Mucosa of descending colon (tissue), 3 donors: ENCODE results near the gene EML3. TPM values are rescaled to one million over a fixed set of nuclear protein-coding genes. Genes with fewer than 3 reads are reported as not detected.
"Not testable (repeated sequence)": the region's sequence is repeated elsewhere in the genome, so short reads cannot be mapped to it uniquely, and the experiment has no call there.

Experiments used
- ATAC-seq: fragments of 200-7000 bp; cut with Tn5 transposase; one replicate; pipeline ENCODE4 v1.9.1; 2020; ENCODE audit warnings: mild to moderate bottlenecking, moderate library complexity
- DNase-seq, 3 donors: peaks; one replicate each; pipeline ENCODE4 v3.0.0-alpha.2; 2020
- H3K36me3 ChIP-seq: fragments of 200-600 bp; one replicate; pipeline ENCODE4 v1.8.0; 2021; ENCODE audit warnings: low read depth, mild to moderate bottlenecking
- H3K4me1 ChIP-seq: fragments of 200-600 bp; one replicate; pipeline ENCODE4 v1.8.0; 2021; ENCODE audit warnings: low read depth, mild to moderate bottlenecking
- H3K4me3 ChIP-seq: fragments of 200-600 bp; one replicate; pipeline ENCODE4 v1.8.0; 2021; ENCODE audit warnings: mild to moderate bottlenecking
- H3K9me3 ChIP-seq: fragments of 200-600 bp; one replicate; pipeline ENCODE4 v1.8.0; 2021; ENCODE audit warnings: mild to moderate bottlenecking
- intact Hi-C, 2 donors: fragments of 100-400 bp; cut with DNase I in 1 of 2; cut with micrococcal nuclease in 1 of 2; formaldehyde crosslinking; loops; one replicate each; pipeline versions ENCODE4 v1.11.0 to v1.11.1; 2022; cut with DNase I, micrococcal nuclease
- total RNA-seq, 3 donors: library from RNA; stranded (reverse); fragmentation: NEBNext Ultra II Directional in 2 of 3; extraction: Animal tissue kit (Norgen Biotek cat#: 25700) in 2 of 3; gene quantifications; one replicate each; pipeline versions ENCODE4 v1.2.1 to v1.2.4, GENCODE V29; 2021 to 2023
- TF ChIP-seq, protein P1 (sequence below): fragments of 200-600 bp; IDR thresholded peaks from one replicate; pipeline ENCODE4 v1.8.0; 2022; ENCODE audit warnings: antibody characterized with exemption, mild to moderate bottlenecking
- donor health status: DM: no; HTN: no; CAD: no; lungs with moderate emphysema.
- donor health status: DM: no; HTN: no; CAD: no.
- donor health status: DM: no; HTN: yes; CAD: no.

The EML3 gene
- total RNA-seq, 3 donors from 2014 or later = 54.6 to 57.7 (median 57.7) TPM

GRCh38 chr11:62592146-62592815 lies 20.3 kb downstream of the EML3 start:
- H3K4me1 ChIP-seq = peaks cover 20% of the 10 kb centered on the region
- TF ChIP-seq, protein P1, sequence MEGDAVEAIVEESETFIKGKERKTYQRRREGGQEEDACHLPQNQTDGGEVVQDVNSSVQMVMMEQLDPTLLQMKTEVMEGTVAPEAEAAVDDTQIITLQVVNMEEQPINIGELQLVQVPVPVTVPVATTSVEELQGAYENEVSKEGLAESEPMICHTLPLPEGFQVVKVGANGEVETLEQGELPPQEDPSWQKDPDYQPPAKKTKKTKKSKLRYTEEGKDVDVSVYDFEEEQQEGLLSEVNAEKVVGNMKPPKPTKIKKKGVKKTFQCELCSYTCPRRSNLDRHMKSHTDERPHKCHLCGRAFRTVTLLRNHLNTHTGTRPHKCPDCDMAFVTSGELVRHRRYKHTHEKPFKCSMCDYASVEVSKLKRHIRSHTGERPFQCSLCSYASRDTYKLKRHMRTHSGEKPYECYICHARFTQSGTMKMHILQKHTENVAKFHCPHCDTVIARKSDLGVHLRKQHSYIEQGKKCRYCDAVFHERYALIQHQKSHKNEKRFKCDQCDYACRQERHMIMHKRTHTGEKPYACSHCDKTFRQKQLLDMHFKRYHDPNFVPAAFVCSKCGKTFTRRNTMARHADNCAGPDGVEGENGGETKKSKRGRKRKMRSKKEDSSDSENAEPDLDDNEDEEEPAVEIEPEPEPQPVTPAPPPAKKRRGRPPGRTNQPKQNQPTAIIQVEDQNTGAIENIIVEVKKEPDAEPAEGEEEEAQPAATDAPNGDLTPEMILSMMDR = no peak
- no peaks in the 10 kb centered on the region for H3K36me3 ChIP-seq
- H3K9me3 ChIP-seq = no peaks in the 10 kb centered on the region
- DNase-seq (no peak), ATAC-seq (no peak)
- H3K4me3 ChIP-seq = no peak overlapping the region
- intact Hi-C loops = no loop called here

DNA sequence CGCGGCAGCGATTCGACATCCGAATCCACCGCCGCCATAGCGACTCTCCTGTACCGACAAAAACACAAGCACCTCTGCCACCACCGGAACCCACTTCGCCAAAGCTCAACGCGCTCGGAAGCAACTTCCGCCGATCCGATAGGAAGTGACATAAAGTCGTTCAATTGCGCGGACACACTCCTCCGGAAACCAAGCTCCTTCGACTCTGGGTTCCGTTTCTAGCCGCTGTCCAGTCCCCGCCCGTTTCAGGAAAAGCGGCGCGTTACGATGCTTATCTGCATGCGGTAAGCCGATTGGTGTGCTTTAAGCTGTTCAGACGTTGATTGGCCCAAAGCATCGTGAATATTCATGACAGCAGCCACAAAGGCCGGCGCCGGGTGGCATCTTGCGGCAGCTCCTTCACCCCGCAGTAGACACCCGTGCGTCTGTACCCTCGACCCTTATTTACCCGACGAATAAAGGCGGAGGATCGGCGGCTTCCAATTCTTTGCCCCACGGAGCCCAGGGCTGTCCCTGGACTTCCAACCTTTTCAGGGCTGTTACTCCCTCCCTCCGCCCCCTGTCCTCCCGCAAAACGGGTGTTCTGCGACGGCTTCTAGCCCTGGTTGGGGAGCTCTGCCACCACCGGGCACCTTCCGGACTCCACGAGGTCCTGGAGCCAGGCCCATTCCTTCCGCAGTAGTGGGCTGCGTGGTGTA lies 21.0 kb downstream of the EML3 start, which contains the start of gene TUT1:
Gene TUT1, minus strand, starts transcription at position 76 of the 698 bp plus-strand sequence. Its CDS starts 38 bp downstream, at position 38.
- TF ChIP-seq, protein P1 = no peak
- H3K36me3 ChIP-seq = no peaks in the 10 kb centered on the region
- DNase-seq (peak; percentile 96 to 97 (median 97)), ATAC-seq (peak; percentile 92)
- no peaks in the 10 kb centered on the region for H3K9me3 ChIP-seq
- intact Hi-C loops = no loop called here
- peak within 1 kb of the TSS; percentile 67 for H3K4me3 ChIP-seq
- H3K4me1 ChIP-seq = peaks cover 20% of the 10 kb centered on the region

- intact Hi-C loops = no loop called here
- DNase-seq = peak in 1 of 3 donors; percentile 23
- H3K36me3 ChIP-seq = no peaks in the 10 kb centered on the region
- no peaks in the 10 kb centered on the region for H3K9me3 ChIP-seq
- no peak overlapping the region for H3K4me3 ChIP-seq
- no peak for ATAC-seq
- peaks cover 22% of the 10 kb centered on the region for H3K4me1 ChIP-seq
- TF ChIP-seq, protein P1 = no peak
Measured at GRCh38 chr11:62588966-62589637, 23.5 kb downstream of the EML3 start.

DNA sequence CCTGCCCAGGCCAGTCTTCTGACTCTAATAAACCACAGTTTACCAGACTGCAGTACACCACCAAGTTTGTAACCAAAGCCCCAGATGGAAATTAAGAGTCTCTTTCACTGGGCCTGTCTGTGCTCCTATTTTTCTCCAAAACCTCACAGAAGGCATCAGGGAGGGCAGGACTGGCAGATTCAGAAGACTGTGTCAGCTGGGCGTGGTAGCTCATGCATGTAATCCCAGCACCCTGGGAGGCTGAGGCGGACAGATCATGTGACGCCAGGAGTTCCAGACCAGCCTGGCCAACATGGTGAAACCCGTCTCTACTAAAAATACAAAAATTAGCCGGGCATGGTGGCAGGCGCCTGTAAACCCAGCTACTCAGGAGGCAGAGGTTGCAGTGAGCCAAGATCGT lies 27.2 kb downstream of the EML3 start:
- H3K4me3 ChIP-seq, ATAC-seq, DNase-seq, H3K36me3 ChIP-seq, H3K9me3 ChIP-seq, intact Hi-C loops, H3K4me1 ChIP-seq: not testable (repeated sequence)

GRCh38 chr11:62581735-62582134 lies 30.8 kb downstream of the EML3 start:
- H3K4me1 ChIP-seq, H3K4me3 ChIP-seq, intact Hi-C loops, H3K9me3 ChIP-seq, H3K36me3 ChIP-seq, ATAC-seq: not testable (repeated sequence)
- DNase-seq = peak in 1 of 3 donors; percentile 4

DNA sequence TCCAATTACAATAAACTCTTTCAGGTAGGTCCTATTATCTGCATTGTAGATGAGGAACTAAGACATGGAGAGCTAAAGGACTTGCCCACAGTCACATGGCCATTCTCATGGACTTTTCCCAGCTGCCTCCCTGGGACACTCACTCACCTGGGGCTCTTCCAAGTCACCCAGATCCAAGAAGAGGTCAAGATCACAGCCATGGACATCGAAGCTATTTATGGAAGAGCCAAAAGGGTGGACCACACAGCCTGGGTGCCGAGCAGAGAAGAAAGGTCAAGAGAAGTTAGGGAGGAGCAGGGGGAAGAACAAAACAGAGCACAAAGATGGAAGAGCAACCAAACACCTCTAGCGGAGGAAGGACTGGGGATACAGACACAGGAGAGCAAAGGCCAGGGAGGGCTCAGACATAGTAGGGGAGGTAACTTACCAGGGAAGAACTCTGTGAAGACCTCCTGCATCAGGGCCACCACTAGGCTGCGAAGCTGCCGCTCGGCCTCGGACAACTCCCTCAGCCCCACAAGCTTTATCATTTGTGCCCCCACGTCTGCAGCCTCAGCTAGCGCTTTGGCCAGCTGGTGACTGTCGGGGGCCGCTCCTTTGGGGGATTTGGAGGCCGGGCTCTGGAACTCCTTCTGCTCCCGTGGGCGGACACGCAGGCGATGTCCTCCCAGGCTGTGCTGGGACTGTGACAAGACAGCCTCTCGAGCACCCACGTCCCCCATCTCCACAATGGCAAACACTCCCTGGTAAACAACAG lies 31.4 kb downstream of the EML3 start:
- Histone ChIP-seq H3K4me1 (peaks cover 11% of the 10 kb centered on the region), H3K4me3 (no peak overlapping the region), H3K9me3 (no peaks in the 10 kb centered on the region), H3K36me3 (no peaks in the 10 kb centered on the region)
- TF ChIP-seq, protein P1 = no peak
- ATAC-seq (no peak), DNase-seq (peak in 1 of 3 donors; percentile 33)
- intact Hi-C loops = no loop called here
